Measurements from ENCODE around the gene GPR176.
"Not testable (repeated sequence)": the region's sequence is repeated elsewhere in the genome, so short reads cannot be mapped to it uniquely, and the experiment has no call there.

GPR176 gene

DNA sequence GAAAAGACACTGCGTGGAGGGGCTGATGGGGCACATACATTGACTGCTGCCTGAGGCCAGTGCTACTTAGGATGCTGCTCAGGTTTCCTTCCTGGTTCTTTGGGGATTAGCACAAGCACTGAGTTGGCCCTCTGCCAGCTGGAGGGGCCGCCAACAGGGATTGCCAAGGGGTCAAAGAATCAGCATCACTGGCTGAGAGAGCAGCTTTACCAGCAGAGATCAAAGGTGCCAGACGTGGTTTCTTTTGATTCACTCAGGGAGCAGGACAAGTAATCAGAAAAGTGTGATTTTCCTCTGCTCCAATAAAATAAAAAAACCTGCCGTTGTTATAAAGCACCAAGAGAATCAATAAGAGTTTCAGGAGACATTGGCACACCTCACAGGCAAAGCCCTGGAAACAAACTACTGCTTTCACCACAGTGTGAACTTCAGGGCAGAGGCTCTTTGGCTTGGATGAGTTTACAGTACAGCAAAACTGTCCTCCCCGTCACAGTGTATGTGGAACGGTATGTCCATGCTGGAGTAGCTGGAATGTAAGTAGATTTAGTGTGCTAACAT lies 91.6 kb downstream of the GPR176 start:
- no peak overlapping the region for H3K4me3 ChIP-seq (ENCODE audit: low read depth, low read length)
- TF ChIP-seq, protein P1, sequence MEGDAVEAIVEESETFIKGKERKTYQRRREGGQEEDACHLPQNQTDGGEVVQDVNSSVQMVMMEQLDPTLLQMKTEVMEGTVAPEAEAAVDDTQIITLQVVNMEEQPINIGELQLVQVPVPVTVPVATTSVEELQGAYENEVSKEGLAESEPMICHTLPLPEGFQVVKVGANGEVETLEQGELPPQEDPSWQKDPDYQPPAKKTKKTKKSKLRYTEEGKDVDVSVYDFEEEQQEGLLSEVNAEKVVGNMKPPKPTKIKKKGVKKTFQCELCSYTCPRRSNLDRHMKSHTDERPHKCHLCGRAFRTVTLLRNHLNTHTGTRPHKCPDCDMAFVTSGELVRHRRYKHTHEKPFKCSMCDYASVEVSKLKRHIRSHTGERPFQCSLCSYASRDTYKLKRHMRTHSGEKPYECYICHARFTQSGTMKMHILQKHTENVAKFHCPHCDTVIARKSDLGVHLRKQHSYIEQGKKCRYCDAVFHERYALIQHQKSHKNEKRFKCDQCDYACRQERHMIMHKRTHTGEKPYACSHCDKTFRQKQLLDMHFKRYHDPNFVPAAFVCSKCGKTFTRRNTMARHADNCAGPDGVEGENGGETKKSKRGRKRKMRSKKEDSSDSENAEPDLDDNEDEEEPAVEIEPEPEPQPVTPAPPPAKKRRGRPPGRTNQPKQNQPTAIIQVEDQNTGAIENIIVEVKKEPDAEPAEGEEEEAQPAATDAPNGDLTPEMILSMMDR (IDR thresholded peaks at IDR 0.05; ENCODE audit: control insufficient read depth, extremely low read depth, insufficient read depth), result no peak
- DNase-seq (ENCODE audit: low read depth), result no peak

DNA sequence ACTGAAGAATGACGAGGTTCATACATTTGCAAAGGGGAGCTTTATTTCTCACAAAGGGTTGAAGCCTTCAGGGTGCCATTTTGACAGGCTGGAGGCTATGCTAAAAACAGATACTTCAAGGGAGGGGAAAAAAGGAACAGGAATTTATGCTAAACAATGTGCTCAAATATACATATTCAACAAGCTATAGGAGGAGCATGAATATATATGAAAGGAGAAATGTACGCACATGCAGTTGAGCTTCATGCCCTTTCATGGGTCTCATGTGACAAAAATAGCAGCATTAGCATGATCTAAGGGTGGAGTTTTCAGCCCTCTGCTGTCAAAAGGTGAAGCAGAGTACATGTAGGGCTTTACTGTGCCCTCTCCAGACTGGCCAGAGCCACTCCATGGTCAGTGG lies 93.1 kb downstream of the GPR176 start:
- H3K4me3 ChIP-seq (ENCODE audit: low read depth, low read length), result no peak overlapping the region
- TF ChIP-seq, protein P1 (IDR thresholded peaks at IDR 0.05; ENCODE audit: control insufficient read depth, extremely low read depth, insufficient read depth), result no peak
- DNase-seq (ENCODE audit: low read depth), result no peak

DNA sequence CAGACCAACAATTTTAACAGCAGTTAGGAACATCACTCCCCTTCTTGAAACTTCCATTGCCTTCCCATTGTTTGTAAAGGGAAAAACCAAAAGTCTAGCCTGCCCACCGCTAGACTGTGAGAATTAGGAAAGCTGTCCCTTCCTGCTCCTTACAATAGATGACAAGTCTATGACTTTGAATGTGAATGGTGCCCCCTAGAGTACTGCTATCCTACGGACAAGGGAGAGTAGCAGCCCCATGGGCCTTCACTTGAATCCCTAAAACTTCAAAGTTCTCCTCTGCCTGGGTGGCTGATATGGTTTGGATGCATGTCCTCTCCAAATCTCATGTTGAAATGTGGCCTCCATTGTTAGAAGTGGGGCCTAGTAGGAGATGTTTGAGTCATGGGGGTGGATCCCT lies 96.4 kb downstream of the GPR176 start:
- no peak for DNase-seq (ENCODE audit: low read depth)
- TF ChIP-seq, protein P1 (IDR thresholded peaks at IDR 0.05; ENCODE audit: control insufficient read depth, extremely low read depth, insufficient read depth), result no peak
- no peak overlapping the region for H3K4me3 ChIP-seq (ENCODE audit: low read depth, low read length)

DNA sequence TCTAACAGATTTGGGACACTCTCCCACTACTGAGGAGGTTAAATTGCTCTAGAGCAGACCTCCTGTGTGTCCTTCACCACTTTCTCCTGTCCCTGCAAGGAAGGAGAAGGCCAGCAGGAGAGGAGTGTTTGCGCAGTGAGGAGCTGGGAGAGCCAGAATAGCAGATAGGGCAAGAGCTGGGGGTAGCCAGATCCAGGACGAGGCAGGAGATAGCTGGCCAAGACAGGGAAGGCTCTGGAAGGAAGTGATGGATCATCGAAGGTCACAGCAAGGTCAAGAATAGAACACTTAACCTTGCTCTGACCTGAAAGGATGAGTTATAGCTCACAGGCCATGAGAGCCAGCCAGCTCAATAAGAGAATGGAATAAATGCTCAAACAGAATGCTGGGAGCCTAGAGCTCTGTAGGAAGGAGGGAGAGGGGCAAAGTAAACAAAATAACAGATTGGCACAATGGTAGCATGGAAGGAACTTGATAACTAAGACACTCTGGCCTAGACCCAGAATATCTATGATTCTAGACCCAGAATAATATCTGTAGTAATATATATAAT lies 99.9 kb downstream of the GPR176 start:
- TF ChIP-seq, protein P1 (IDR thresholded peaks at IDR 0.05; ENCODE audit: control insufficient read depth, extremely low read depth, insufficient read depth), result no peak
- no peak for DNase-seq (ENCODE audit: low read depth)

DNA sequence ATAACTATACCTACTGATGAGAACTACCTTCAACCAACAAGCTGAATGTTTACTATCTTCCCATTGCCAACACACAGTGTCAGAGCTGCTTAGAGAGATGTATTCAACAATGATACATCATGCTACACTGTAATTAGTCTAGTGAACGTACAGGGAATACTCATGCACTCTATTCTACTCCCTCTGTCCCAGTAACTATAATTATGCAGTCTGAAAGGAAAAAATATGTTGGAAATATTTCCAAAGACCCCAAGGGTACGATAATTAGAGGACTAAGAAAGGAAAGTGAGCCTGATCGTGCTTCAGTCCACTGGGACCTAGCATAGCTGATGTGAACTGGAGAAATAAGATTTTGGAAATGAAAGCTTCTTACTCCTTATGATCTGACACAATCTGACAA lies 100.5 kb downstream of the GPR176 start:
- TF ChIP-seq, protein P1 (IDR thresholded peaks at IDR 0.05; ENCODE audit: control insufficient read depth, extremely low read depth, insufficient read depth), result no peak
- DNase-seq (ENCODE audit: low read depth), result no peak

More for the DNA sequence above, 99.9 kb downstream of the GPR176 start:
- no peak overlapping the region for H3K4me3 ChIP-seq (ENCODE audit: low read depth, low read length)

DNA sequence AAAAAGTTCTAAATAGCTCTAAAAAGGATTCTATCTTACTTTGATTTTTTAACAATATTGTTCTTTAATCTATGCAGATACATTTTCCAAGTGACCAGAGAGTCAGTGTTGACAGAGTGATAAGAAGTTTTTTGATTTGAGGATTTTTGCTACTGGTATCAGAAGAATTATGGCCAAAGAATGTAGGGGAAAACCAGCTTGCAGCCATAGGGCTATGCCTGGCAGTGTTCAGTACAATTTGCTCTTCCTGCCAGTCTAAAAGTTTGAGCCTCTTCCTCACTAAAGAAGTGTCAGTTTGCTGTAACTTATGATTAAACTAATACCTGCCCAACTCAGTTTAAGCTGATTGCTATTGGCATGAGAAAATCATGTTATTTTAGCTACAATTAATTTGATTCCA lies 102.2 kb downstream of the GPR176 start:
- TF ChIP-seq, protein P1 (IDR thresholded peaks at IDR 0.05; ENCODE audit: control insufficient read depth, extremely low read depth, insufficient read depth), result no peak
- DNase-seq (ENCODE audit: low read depth), result no peak
- H3K4me3 ChIP-seq (ENCODE audit: low read depth, low read length), result no peak overlapping the region

More for the DNA sequence above, 100.5 kb downstream of the GPR176 start:
- no peak overlapping the region for H3K4me3 ChIP-seq (ENCODE audit: low read depth, low read length)

DNA sequence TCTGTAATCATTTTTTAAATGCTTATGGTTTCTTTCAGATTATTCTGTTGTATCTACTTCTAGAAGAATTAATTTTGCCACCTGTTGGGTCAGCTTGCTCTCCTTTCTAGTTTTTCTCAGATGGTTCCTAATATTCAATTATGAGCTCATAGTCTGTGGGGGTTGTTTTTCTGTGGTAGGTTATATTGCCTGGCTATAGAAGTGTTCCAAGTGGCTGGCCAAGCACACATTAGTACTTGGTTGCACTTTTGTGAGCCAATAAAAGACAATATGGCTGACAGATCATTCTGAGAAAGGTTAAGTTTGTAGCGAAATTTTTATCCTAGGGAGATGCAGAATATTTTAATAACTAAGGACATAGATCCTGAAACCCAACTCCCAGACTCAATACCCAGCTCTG lies 105.6 kb downstream of the GPR176 start:
- TF ChIP-seq, protein P1 (IDR thresholded peaks at IDR 0.05; ENCODE audit: control insufficient read depth, extremely low read depth, insufficient read depth), result no peak

DNA sequence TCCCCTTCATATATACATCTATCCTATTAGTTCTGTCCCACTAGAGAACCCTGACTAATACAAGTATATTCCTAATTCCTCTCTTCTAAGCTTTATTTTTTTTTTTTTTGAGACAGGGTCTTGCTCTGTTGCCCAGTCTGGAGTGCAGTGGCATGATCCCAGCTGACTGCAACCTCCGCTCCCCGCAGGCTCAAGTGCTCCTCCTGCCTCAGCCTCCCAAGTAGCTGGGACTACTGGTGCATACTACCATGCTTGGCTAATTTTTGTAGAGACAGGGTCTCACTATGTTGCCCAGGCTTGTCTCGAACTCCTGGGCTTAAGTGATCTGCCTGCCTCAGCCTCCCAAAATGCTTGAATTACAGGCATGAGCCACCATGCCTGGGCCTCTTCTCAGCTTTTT lies 107.4 kb downstream of the GPR176 start:
- DNase-seq (ENCODE audit: low read depth); H3K4me3 ChIP-seq (ENCODE audit: low read depth, low read length): not testable (repeated sequence)

More for the DNA sequence above, 105.6 kb downstream of the GPR176 start:
- DNase-seq (ENCODE audit: low read depth), result no peak
- H3K4me3 ChIP-seq (ENCODE audit: low read depth, low read length), result no peak overlapping the region
